Stimulated activated CD4-positive, alpha-beta T cell treated with anti-CD3 and anti-CD28 coated beads, Interleukin-15, amount 100 ng/mL, for 48 hours (primary cell): ENCODE results near the gene TPP1.
A peak's percentile ranks its signal among the peaks of the same experiment; 100 is the strongest.

Experiments used
- DNase-seq, 2 donors: peaks; one replicate each; pipeline ENCODE4 v3.0.0-alpha.2; 2020; ENCODE audit warnings: low read depth in 2 of 2

The TPP1 gene

GRCh38 chr11:6611092-6611962 lies 7.9 kb downstream of the TPP1 start:
- no peak for DNase-seq

- DNase-seq = no peak
Measured at GRCh38 chr11:6610591-6610990, 8.6 kb downstream of the TPP1 start.

- DNase-seq = no peak
Measured at GRCh38 chr11:6609502-6610015, 9.7 kb downstream of the TPP1 start.

GRCh38 chr11:6608726-6609501 lies 10.3 kb downstream of the TPP1 start:
- no peak for DNase-seq

- no peak for DNase-seq
Measured at GRCh38 chr11:6608011-6608410, 11.2 kb downstream of the TPP1 start.

GRCh38 chr11:6607190-6607795 lies 11.9 kb downstream of the TPP1 start:
- no peak for DNase-seq

GRCh38 chr11:6606471-6607189 lies 12.6 kb downstream of the TPP1 start:
- peak in 1 of 2 donors; percentile 29 for DNase-seq

- DNase-seq = no peak
Measured at GRCh38 chr11:6604790-6605189, 14.4 kb downstream of the TPP1 start.

- DNase-seq = peak in 1 of 2 donors; percentile 24
Measured at GRCh38 chr11:6604081-6604626, 15.1 kb downstream of the TPP1 start.

- peak; percentile 73 to 84 for DNase-seq
Measured at GRCh38 chr11:6603287-6604080, 15.7 kb downstream of the TPP1 start, which contains the start of the genes ILK and RRP8. ILK (plus strand) TSS chr11:6603774; CDS start chr11:6604272, 498 bp downstream. RRP8 (minus strand) TSS chr11:6603616; CDS start chr11:6603502, 114 bp downstream.

GRCh38 chr11:6602096-6602940 lies 16.9 kb downstream of the TPP1 start:
- DNase-seq = no peak

GRCh38 chr11:6601041-6601461 lies 18.2 kb downstream of the TPP1 start:
- no peak for DNase-seq

GRCh38 chr11:6599881-6600390 lies 19.3 kb downstream of the TPP1 start:
- no peak for DNase-seq

GRCh38 chr11:6599449-6599848 lies 19.8 kb downstream of the TPP1 start:
- DNase-seq = no peak

- no peak for DNase-seq
Measured at GRCh38 chr11:6598555-6598954, 20.7 kb downstream of the TPP1 start.

- DNase-seq = no peak
Measured at GRCh38 chr11:6596239-6596877, 22.9 kb downstream of the TPP1 start.

GRCh38 chr11:6594142-6594768 lies 25.0 kb downstream of the TPP1 start:
- no peak for DNase-seq

GRCh38 chr11:6588018-6588417 lies 31.2 kb downstream of the TPP1 start:
- no peak for DNase-seq
